Measurements from ENCODE around the gene SOX18. TPM values are rescaled to one million over a fixed set of nuclear protein-coding genes. Genes with fewer than 3 reads are reported as not detected.

SOX18 gene
- total RNA-seq, 1 donor from 2014 or later = 82.5 TPM

DNA sequence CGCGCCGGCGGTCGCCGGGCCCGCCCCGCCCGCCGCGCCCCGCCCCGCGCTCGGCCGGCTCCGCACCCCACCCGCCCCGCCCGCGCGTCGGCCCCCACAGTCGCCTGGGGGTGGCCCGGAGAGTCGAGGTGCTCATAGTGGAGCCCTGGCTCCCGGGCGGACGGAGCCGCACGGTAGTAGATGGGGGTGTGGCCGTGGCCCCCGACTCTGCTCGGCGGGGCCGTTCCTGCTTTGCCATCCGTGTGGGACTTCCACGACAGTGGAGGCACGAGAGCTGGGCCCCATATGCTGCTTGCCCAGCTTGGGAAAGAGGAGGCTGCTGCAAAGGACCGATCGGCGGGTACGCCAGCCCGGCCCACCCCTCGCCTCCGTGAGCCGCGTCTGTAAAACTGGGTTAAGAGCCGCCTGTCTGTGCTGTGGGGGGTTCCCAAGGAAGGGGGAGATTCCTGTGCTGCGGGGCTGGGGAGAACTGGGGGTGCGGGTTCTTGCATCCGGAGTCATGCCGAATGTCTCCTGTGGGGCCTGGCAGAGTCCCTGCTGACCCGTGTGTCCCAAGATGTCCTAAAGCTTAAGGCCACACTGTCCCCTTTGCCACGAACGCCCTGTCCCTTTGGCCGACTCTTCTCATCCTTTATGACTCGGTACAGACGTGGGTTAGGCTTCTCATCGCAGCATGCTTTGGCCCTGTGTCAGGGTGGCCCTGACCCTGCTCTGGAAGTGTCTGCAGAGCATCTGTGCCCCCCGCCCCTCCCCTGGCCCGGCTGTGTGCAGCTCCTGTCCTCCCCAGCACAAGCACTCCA, 30.8 kb upstream of the SOX18 start, which contains the start of gene OPRL1:
Gene OPRL1 (plus strand): TSS at position 70 of the 800 bp plus-strand sequence. CDS start 12,639 bp downstream, outside the sequence.
- peak; percentile 41 for DNase-seq

DNA sequence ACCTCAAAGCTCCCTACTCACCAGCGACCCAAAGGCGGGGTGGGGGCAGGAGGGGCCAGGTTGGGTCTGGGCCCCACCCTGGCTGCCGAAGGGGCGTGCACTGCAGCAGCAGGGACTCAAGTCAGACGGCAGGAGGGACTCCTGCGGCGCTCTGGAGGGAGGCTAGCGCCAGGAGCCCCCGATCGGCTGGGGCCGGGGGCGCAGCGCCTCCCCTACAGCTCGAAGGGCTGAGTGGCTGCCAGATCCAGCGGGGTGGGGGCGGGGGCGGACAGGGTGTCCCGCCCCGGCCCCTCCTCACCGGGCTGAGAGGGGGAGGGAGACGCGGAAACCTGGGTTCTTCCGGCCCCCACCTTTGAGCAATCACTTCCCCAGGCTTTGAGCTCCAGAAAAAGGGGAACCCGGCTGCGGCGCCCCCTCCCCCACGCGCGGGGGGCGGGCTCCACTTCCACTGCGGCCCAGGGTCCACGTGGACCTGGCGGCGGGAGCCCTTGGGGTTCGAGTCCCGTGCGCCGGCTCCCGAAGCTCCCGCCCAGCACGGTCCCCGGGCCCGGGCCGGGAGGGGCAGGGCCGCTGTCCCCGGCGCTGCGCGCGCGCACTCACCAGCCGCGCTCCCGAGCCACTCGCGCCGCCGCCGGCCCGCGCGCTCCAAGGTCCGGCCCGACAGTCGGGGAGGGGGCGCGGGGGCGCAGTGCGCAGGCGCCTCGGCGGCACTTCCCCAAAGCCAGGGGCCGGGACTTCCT, 30.0 kb upstream of the SOX18 start, which contains the start of gene RGS19:
Gene RGS19 (minus strand): TSS at position 246 of the 740 bp plus-strand sequence. CDS start 2,632 bp downstream, outside the sequence.
- DNase-seq = peak; percentile 79

- DNase-seq = no peak
Measured at GRCh38 chr20:64078934-64079272, 29.5 kb upstream of the SOX18 start.

DNA sequence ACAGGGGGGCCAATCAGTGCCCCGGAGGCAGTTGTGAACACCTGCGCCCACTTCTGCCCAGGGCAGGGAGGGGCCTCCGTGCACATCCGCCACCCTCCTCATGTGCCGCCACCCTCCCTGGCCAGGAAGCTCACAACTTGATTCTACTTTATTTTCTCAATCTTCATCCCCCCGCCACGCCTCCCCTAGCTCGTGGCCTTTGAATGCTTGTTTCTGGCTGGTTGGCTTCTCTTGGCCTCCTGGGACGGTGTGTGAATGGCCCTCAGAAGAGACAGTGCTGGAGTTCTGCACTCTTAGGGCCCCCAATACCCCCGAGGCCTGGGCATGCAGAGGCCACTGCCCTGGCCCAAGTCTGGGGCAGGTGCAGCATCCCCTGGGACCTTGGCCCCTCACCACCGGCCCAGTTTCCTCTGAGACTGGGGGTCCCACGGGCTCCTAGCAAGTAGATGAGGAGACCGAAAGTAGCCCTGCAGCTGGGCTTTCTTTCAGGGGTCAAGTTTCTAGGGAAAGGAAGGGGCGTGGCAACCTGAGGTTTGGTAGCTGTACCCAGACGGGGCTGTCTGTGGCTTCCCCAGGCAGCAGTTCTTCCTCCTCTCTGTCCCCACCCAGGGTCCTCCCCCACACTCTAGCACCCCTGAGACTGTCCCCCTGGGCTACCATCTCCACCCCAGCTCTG, 28.6 kb upstream of the SOX18 start:
- no peak for DNase-seq

GRCh38 chr20:64077541-64077875, 28.1 kb upstream of the SOX18 start:
- no peak for DNase-seq

GRCh38 chr20:64077094-64077493, 27.7 kb upstream of the SOX18 start:
- no peak for DNase-seq

DNA sequence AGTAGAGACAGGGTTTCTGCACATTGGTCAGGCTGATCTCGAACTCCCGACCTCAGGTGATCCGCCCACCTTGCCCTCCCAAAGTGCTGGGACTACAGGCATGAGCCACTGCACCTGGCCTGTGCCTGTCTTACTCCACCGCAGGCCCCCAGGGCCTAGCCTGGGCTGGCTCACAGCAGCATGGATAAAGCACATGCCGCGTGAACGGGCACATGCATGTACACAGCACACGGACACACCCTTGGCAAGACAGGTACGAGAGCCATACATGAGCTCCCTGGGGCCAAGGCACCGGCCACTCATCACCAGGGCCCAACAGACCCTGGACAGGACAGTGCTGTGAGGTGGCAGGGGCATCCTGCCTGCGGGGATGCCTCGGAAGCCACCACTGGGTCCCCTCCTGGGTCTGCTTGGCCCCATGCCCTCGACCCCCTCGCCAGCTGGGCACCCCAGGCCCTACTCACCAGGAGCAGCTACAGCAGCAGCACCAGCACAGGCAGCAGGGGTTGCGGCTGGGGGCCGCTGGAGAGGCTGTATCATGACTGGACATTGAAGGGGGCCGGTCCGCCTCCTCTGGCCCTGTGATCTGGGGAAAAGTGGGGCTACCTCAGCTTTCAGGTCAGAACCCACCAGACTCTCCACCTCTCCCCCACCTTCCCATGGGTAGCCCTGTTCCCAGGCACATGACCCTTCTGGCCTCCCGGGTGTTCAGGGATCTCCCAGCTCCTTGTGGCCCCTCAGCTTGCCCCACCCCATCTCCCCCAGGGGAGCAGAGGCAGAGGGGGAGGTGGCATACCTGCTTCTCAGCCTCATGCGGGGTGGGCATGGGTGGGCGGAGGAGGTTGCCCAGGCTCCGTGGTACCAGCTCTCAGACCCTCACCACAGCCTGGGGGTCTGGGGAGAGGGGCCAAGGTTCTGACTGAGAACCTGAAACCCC, 26.9 kb upstream of the SOX18 start:
- DNase-seq = no peak

DNA sequence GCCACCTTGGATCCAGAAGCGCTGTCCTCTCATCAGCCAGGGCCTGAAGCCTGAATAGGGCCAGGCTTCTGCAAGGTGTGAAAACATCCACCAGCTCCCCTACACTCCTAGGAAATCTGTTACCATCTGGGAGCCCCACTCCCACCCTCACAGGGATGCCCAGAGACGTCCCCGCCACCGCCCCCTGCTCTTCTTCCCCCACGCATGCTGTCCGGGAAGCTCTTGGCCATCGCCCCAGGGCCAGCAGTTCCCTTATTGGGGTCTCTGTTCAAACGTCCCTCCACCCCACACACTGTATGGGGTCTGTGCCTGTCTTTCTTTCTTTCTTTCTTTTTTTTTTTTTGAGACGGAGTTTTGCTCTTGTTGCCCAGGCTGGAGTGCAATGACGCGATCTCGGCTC, 26.1 kb upstream of the SOX18 start:
- no peak for DNase-seq

DNA sequence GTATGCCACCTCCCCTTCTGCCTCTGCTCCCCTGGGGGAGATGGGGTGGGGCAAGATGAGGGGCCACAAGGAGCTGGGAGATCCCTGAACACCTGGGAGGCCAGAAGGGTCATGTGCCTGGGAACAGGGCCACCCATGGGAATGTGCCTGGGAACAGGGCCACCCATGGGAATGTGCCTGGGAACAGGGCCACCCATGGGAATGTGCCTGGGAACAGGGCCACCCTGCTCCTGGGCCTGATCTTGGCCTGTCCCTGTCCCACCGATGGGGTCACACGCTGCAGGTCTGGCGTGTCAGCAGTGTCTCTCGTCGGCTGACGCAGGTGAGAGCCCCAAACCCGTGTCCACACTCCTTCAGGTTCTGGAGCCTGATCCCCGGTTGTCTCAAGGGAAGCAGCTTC, 25.5 kb upstream of the SOX18 start:
- no peak for DNase-seq

DNA sequence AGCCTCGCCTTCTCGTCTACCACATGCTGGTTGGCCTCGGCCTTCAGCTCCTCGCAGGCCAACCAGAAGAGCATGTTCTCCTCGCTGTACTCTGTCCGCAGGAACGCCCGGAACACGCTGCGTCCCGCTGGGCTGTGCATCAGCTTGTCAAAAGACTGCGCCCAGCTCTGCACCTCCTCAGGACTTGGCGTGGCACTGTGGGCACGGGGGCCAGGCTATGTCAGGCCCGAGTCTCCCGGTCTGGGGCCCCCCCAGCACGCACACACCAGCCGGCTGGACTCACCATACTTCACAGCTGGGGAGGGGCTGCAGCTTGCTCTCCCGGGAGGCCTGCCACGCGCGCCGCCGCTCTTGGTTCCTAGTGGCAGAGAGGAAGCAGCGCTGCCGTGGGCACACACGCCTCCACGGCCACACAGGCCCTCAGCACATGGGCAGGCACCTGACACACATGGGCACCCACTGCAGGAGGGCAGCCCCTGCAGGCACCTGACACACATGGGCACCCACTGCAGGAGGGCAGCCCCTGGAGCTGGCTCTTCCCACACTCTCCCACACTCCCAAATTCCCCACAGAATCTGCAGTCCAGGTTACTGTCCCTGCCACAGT, 24.8 kb upstream of the SOX18 start:
- DNase-seq = no peak

GRCh38 chr20:64073476-64074183, 24.2 kb upstream of the SOX18 start:
- DNase-seq = no peak

DNA sequence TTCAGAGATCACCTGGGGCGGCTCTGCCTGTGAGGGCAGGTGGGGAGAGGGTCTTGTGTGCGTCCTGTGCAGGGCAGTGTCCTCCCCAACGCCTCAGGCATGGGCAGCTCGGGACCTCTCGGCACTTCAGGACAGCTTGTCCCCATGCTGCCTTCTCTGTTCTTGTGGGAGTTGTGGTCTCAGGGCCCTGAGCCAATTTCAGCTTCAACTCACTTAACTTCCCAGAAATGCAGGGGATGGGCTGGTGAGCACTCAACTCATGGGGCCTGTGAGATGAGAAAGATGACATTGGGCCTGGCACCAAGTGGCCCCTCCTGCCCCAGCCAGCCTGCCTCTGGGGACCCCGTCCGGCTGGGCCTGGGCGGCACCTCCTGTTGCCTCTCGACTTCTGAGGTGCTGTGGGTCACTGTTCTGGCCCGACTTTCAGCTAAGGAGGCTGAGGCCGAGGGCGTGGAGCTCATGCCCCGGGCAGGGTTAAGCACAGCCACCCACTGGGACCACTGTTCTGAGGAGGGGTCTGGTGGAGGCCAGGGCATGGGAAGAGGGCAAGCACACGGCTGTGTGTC, 23.1 kb upstream of the SOX18 start:
- DNase-seq = no peak

- DNase-seq = no peak
Measured at GRCh38 chr20:64071341-64072332, 22.2 kb upstream of the SOX18 start.

GRCh38 chr20:64070244-64070993, 21.0 kb upstream of the SOX18 start:
- DNase-seq = no peak

- peak; percentile 68 for DNase-seq
Measured at GRCh38 chr20:64069614-64070243, 20.3 kb upstream of the SOX18 start.

DNA sequence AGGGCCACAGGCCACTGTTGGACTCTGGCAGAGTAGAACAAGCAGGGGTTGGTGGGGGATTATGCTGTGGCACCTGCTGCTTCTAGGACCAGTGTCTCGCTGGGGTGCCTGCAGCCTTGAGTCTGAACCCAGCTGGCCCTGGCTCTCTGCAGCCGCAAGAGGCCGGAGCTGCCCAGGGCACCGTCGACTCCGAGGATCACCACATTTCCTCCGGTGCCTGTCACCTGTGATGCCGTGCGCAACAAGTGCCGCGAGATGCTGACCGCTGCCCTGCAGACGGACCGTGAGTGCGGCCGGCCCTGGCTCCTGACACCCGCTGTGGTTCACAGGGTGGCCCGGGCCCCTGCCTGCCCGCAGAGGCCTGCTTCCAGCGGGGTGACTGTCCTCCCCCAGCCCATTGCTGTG, 19.8 kb upstream of the SOX18 start:
- DNase-seq = no peak

DNA sequence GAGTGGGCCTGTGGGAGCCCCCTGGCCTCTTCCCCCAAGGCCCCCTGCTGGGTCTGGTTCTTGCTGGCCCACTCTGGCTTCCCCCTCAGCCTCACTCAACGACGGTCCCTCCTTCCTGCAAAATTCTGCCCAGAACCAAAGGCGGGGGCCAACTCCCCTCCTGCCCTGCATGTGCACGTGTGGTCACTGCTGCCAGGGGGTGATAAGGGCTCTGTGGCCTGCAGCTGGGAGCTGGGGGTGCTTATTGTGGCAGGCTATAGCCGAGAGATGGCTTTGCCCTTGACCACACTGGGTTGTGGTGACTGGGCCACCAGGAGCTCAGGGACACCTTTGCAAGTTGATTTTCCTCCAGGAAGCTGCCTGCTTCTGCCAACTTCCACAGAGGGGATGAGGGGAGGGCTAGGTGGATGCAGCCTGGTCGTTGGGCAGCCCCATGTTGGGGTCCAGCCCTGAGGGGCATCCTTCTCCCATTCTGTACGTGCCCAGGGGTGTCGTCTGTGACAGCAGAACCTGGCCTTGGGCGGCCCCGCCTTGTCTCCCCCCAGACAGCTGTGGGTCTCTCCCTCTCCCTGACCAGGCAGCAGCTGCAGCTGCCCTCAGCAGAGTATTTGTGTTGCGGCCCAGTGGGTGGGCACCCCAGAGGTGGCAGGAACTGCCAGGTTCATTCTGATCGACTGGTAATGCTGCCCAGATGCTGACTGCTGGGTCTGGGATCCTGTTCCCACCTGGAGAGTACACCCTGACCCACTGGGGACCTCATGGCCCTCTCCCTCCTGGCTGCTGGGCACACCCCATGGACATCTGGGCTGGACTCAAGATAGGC, 19.2 kb upstream of the SOX18 start:
- no peak for DNase-seq
